K562 (cell line): ENCODE results near the gene FAM83D. TPM values are rescaled to one million over a fixed set of nuclear protein-coding genes. Genes with fewer than 3 reads are reported as not detected.
A peak's percentile ranks its signal among the peaks of the same experiment; 100 is the strongest.
"Not testable (repeated sequence)": the region's sequence is repeated elsewhere in the genome, so short reads cannot be mapped to it uniquely, and the experiment has no call there.

Experiments
- ATAC-seq: fragments of 200-7000 bp; cut with Tn5 transposase; 3 replicates; pipeline ENCODE4 v1.9.1; 2020; ENCODE audit warnings: moderate library complexity
- BruUV-seq: library from RNA; stranded (reverse); fragments of 400-500 nt; replicated peaks from 2 replicates; lab custom pipeline; 2021; lab: Mats Ljungman, UMichigan
- CTCF ChIA-PET: fragments of 300-600 bp; formaldehyde crosslinking; extraction: SDS; loops from one replicate; lab custom pipeline; 2021; ENCODE audit warnings: low intra/inter-chr PET ratio; lab: Yijun Ruan, JAX
- POLR2A ChIA-PET: fragments of 300-600, 350-650 bp; sonication (Branson Sonifier 250); formaldehyde crosslinking; extraction: SDS; loops from one replicate; lab custom pipeline; 2021; ENCODE audit warnings: antibody characterized with exemption, inconsistent platforms; lab: Yijun Ruan, JAX
- DNase-seq, 4 experiments: peaks; one replicate each; pipeline versions ENCODE4 v3.0.0 to v3.0.0-alpha.2; 2011 to 2018; ENCODE audit warnings: low spot score in 3 of 4, mixed read lengths in 3 of 4; ENCODE audit errors: extremely low read depth in 1 of 4
- FAIRE-seq: peaks from 2 replicates; lab custom pipeline; 2011; peaks lifted over from hg19 to GRCh38; lab: Jason Lieb, UNC
- H2AFZ ChIP-seq: 2 replicates; pipeline ENCODE4 v1.6.0; 2011; ENCODE audit warnings: low read depth, low read length, control low read depth, inconsistent platforms
- H3K27ac ChIP-seq: fragments of 200-600 bp; 3 replicates; pipeline ENCODE4 v1.8.0; 2011; ENCODE audit warnings: low read depth, mild to moderate bottlenecking, control low read depth, inconsistent platforms, low read length, moderate library complexity, mixed read lengths; ENCODE audit errors: extremely low read depth
- H3K27me3 ChIP-seq, 2 experiments: fragments of 300-600 bp in 1 of 2; 2 replicates in 1 of 2; 3 replicates in 1 of 2; pipeline versions ENCODE4 v1.6.0 to v1.8.0; 2011; ENCODE audit warnings: inconsistent platforms in 2 of 2, low read length in 2 of 2, mild to moderate bottlenecking in 1 of 2, mixed read lengths in 1 of 2, moderate library complexity in 1 of 2; ENCODE audit not compliant: control insufficient read depth in 2 of 2, insufficient read depth in 2 of 2
- H3K36me3 ChIP-seq: fragments of 300-600 bp; 3 replicates; pipeline ENCODE4 v1.8.0; 2011; ENCODE audit warnings: mild to moderate bottlenecking, low read length, inconsistent platforms; ENCODE audit not compliant: control insufficient read depth, insufficient read depth
- H3K4me1 ChIP-seq, 2 experiments: fragments of 200-600 bp in 1 of 2; replicated peaks in 1 of 2; 2 replicates in 1 of 2; 3 replicates in 1 of 2; pipeline versions ENCODE4 v1.5.1 to v1.8.0; 2011; ENCODE audit warnings: inconsistent platforms in 2 of 2, low read length in 2 of 2, mild to moderate bottlenecking in 1 of 2, mixed read lengths in 1 of 2, moderate library complexity in 1 of 2; ENCODE audit not compliant: control insufficient read depth in 2 of 2, insufficient read depth in 2 of 2
- H3K4me2 ChIP-seq: 2 replicates; pipeline ENCODE4 v1.6.1; 2011; ENCODE audit warnings: low read length, control low read depth, inconsistent platforms, mixed read lengths; ENCODE audit not compliant: insufficient read depth
- H3K4me3 ChIP-seq: fragments of 200-600 bp; sonication (generic), shearing (Covaris generic); 2 replicates; pipeline ENCODE4 v1.5.1; 2016; ENCODE audit warnings: control low read depth, inconsistent platforms
- H3K79me2 ChIP-seq: fragments of 200-600 bp; 3 replicates; pipeline ENCODE4 v1.8.0; 2011; ENCODE audit warnings: low read length, inconsistent platforms; ENCODE audit not compliant: control insufficient read depth, insufficient read depth
- H3K9ac ChIP-seq, 2 experiments: 2 replicates each; pipeline versions ENCODE4 v1.6.0 to v1.6.1; 2011; ENCODE audit warnings: low read depth in 2 of 2, low read length in 2 of 2, control low read depth in 1 of 2, inconsistent platforms in 1 of 2, mild to moderate bottlenecking in 1 of 2, mixed read lengths in 1 of 2; ENCODE audit not compliant: insufficient read depth in 1 of 2
- H3K9me1 ChIP-seq: one replicate; pipeline ENCODE4 v1.6.0; 2011; ENCODE audit warnings: inconsistent platforms, mild to moderate bottlenecking, low read length, moderate library complexity; ENCODE audit not compliant: control insufficient read depth, insufficient read depth
- H3K9me3 ChIP-seq: replicated peaks from 2 replicates; pipeline ENCODE4 v1.5.1; 2011; ENCODE audit warnings: low read depth, low read length, inconsistent platforms; ENCODE audit not compliant: control insufficient read depth, insufficient read depth
- H4K20me1 ChIP-seq: replicated peaks from 2 replicates; pipeline ENCODE4 v1.6.1; 2011; ENCODE audit warnings: low read length, inconsistent platforms, mixed read lengths; ENCODE audit not compliant: control insufficient read depth, insufficient read depth
- ELF4 ChIP-seq: fragments of 450-650 bp; formaldehyde crosslinking; IDR thresholded peaks from 2 replicates; pipeline ENCODE4 v1.4.0; 2022; ENCODE audit warnings: missing genetic modification characterization
- HDAC1 ChIP-seq, 2 experiments: fragments of 450-650 bp; IDR thresholded peaks; 2 replicates each; pipeline ENCODE4 v1.6.1; 2016 to 2017; ENCODE audit warnings: inconsistent platforms in 1 of 2, mild to moderate bottlenecking in 1 of 2, moderate library complexity in 1 of 2
- HDAC3 ChIP-seq: fragments of 450-650 bp; IDR thresholded peaks from 2 replicates; pipeline ENCODE4 v1.6.1; 2018; ENCODE audit warnings: borderline replicate concordance, mild to moderate bottlenecking, moderate library complexity; ENCODE audit not compliant: partially characterized antibody
- HDGF ChIP-seq: fragments of 450-650 bp; IDR thresholded peaks from 2 replicates; pipeline ENCODE4 v1.6.1; 2016
- MBD2 ChIP-seq: sonication (generic); IDR thresholded peaks from 2 replicates; pipeline ENCODE4 v1.6.1; 2016; ENCODE audit warnings: low read depth, borderline replicate concordance
- SMC3 ChIP-seq: conservative IDR thresholded peaks from 2 replicates; pipeline ENCODE4 v1.6.1; 2011; ENCODE audit warnings: low read depth, low read length, improper control_type of control experiment; ENCODE audit not compliant: insufficient read depth
- TEAD4 ChIP-seq, 2 experiments: sonication (generic) in 1 of 2; formaldehyde crosslinking in 1 of 2; IDR thresholded peaks; 2 replicates each; pipeline versions ENCODE4 v1.6.1 to v1.8.0; 2012 to 2022; ENCODE audit warnings: borderline replicate concordance in 1 of 2, inconsistent platforms in 1 of 2, low read length in 1 of 2, mild to moderate bottlenecking in 1 of 2, missing genetic modification reagents in 1 of 2
- YY1 ChIP-seq, 3 experiments: IDR thresholded peaks; 2 replicates each; pipeline ENCODE4 v1.6.1; 2011; ENCODE audit warnings: low read length in 2 of 3, mild to moderate bottlenecking in 2 of 3, moderate library complexity in 2 of 3, borderline replicate concordance in 1 of 3, control low read depth in 1 of 3, low read depth in 1 of 3; ENCODE audit not compliant: insufficient read depth in 3 of 3, insufficient replicate concordance in 2 of 3, control insufficient read depth in 1 of 3, insufficient read length in 1 of 3; ENCODE audit errors: extremely low read depth in 1 of 3
- ZNF436 ChIP-seq: fragments of 250-450, 450-650 bp; sonication (Bioruptor Pico); formaldehyde crosslinking; IDR thresholded peaks from 2 replicates; pipeline ENCODE4 v1.7.0; 2020; ENCODE audit warnings: mild to moderate bottlenecking
- WGBS: fragments of 100-300 bp; shearing (Covaris generic); methylation state at CpG from one replicate; pipeline ENCODE4 v1.1.6; 2016; ENCODE audit warnings: low coverage, mixed read lengths; ENCODE audit not compliant: insufficient coverage; ENCODE audit errors: missing lambda C conversion rate; 5-methylcytosine and 5-hydroxymethylcytosine counted together
- in situ Hi-C: fragments of 300-500 bp; cut with MboI; formaldehyde crosslinking; loops from 4 replicates; pipeline ENCODE4 v1.15.0; 2018; ENCODE audit warnings: inconsistent platforms, mixed read lengths
- intact Hi-C: fragments of 100-400 bp; cut with micrococcal nuclease; formaldehyde crosslinking; loops from 2 replicates; pipeline ENCODE4 v1.14.2; 2022
- polyA plus RNA-seq, 8 experiments: library from polyadenylated mRNA; depleted of rRNA in 4 of 8; stranded (reverse) in 5 of 8; unstranded in 3 of 8; fragments of >200 nt; fragmentation: Nextera tagmentation in 2 of 8; fragmentation: Illumina TruSeq in 1 of 8; extraction: Ambion mirVana in 2 of 8; extraction: Trizol in 1 of 8; gene quantifications; 2 replicates each; pipeline versions ENCODE4 v1.2.1 to v1.2.3, GENCODE V29; 2011 to 2014; ENCODE audit warnings: inconsistent platforms in 1 of 8, missing spikeins in 1 of 8
- total RNA-seq, 7 experiments: library from RNA; depleted of rRNA in 6 of 7; stranded (reverse); fragments of >200 nt in 6 of 7; fragmentation: Illumina TruSeq in 2 of 7; extraction: Trizol in 2 of 7; gene quantifications; 2 replicates each; pipeline versions ENCODE4 v1.2.1 to v1.2.3, GENCODE V29; 2011 to 2021; ENCODE audit warnings: low replicate concordance in 1 of 7
- TF ChIP-seq, protein P1 (sequence below), 2 experiments: fragments of 450-650 bp; IDR thresholded peaks; 2 replicates each; pipeline ENCODE4 v1.6.1; 2016

The FAM83D gene
- total and polyA plus RNA-seq, 9 of the 15 experiments (the other 6 are each of a cell fraction or from before 2014, with no cell fraction given), result 8.2 to 66.1 (median 43.5) TPM

DNA sequence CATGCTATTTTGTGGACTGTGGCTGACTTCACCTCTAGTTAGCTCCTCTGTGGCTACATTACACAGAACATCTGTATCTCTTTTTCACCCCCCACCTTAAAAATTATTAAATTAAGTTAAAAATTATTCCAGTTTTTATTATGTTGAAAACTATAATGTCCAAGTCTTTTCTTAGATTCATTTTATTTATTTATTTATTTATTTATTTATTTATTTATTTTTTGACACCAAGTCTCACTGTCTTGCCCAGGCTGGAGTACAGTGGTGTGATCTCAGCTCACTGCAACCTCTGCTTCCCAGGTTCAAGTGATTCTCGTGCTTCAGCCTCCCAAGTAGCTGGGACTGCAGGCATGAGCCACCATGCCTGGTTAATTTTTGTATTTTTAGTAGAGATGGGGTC lies 70.6 kb downstream of the FAM83D start:
- POLR2A ChIA-PET, result interaction anchor here (1.0 to 1.2 kb wide), 3 partner anchors 36 to 67 kb away, joined by 3 to 4 read pairs (median 4); no protein-coding TSS in a partner anchor
- in situ Hi-C loops, ATAC-seq, H4K20me1 ChIP-seq, DNase-seq, BruUV-seq, H3K4me3 ChIP-seq, H2AFZ ChIP-seq, H3K9ac ChIP-seq, H3K27ac ChIP-seq, H3K79me2 ChIP-seq, H3K9me1 ChIP-seq, H3K27me3 ChIP-seq, H3K9me3 ChIP-seq, CTCF ChIA-PET, FAIRE-seq, H3K4me2 ChIP-seq: not testable (repeated sequence)
- H3K4me1 ChIP-seq, result peaks cover 17 to 29% of the 10 kb centered on the region in 2 experiments; a peak in 4 of 5 replicates
- peaks cover 67% of the 10 kb centered on the region for H3K36me3 ChIP-seq
- intact Hi-C loops, result loop anchor here (1.0 to 5.0 kb wide), 3 partner anchors 35 to 71 kb away; partner anchors contain the start of genes DHX35 and FAM83D
- 80% methylated on average over 1 of the region's 1 CpG for WGBS

DNA sequence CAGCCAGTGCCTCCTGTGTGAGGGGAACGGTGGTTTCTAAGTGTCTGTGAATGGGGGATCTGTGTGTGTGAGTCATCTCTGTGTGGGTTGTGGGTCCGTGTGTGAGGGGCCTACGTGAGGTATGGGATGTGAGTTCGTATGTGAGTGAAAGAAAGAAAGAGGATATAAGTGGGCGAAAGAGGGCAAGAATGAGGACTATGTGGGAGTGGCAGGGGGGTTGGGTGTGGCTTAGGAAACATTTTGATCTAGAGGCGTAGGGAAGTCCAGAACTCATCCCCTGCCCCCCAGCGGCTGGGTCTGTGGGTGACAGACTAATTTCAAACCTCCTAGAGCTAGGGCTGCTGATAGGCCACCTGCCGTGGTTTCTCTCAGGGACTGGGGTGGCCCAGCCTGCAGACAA lies 71.4 kb downstream of the FAM83D start:
- intact Hi-C loops, result loop anchor here (1.0 to 5.0 kb wide), 3 partner anchors 35 to 71 kb away; partner anchors contain the start of genes DHX35 and FAM83D
- H2AFZ ChIP-seq, result peak overlapping the region; percentile 52; the same call in 1 of the 2 replicates
- no peaks in the 10 kb centered on the region for H3K27me3 ChIP-seq
- ATAC-seq, result peak; percentile 96
- CTCF ChIA-PET, result no interaction called here
- H4K20me1 ChIP-seq, result no peaks in the 10 kb centered on the region
- peak; percentile 62 to 86 (median 71) for DNase-seq
- in situ Hi-C loops, result no loop called here
- peaks cover 17 to 29% of the 10 kb centered on the region in 2 experiments; a peak in 4 of 5 replicates for H3K4me1 ChIP-seq
- peak; percentile 80 for FAIRE-seq
- H3K9me3 ChIP-seq, result no peaks in the 10 kb centered on the region
- H3K79me2 ChIP-seq, result no peaks in the 10 kb centered on the region; the same call in 2 of the 3 replicates
- 19% methylated on average over 8 of the region's 8 CpGs for WGBS
- H3K4me2 ChIP-seq, result peak overlapping the region; percentile 60
- H3K9me1 ChIP-seq, result peaks cover 4% of the 10 kb centered on the region
- no peak overlapping the region for H3K9ac ChIP-seq
- BruUV-seq, result no TSS peak
- H3K36me3 ChIP-seq, result peaks cover 67% of the 10 kb centered on the region
- POLR2A ChIA-PET, result interaction anchor here (0.7 to 1.4 kb wide), 6 partner anchors 11 to 72 kb away, joined by 3 to 4 read pairs (median 3); no protein-coding TSS in a partner anchor
- peak overlapping the region; percentile 21; the same call in 1 of the 3 replicates for H3K27ac ChIP-seq
- H3K4me3 ChIP-seq, result no peak overlapping the region
- TF ChIP-seq SMC3 (0 out of 2 replicates have a peak, but pooled peaks have one; percentile 25), HDGF (peak; percentile 87), HDAC1 (IDR thresholded peaks at IDR 0.05) (peak in 1 of 2 experiments; percentile 47; a peak in 1 of 4 replicates), TEAD4 (IDR thresholded peaks at IDR 0.05; ENCODE audit: low read length) (0 out of 2 replicates have a peak, but pooled peaks have one; percentile 21), TEAD4 (CRISPR knock-in tag; IDR thresholded peaks at IDR 0.05; ENCODE audit: borderline replicate concordance) (no peak), HDAC3 (no peak), ZNF436 (CRISPR knock-in tag) (no peak), YY1 (IDR thresholded peaks at IDR 0.05; ENCODE audit: borderline replicate concordance in 1 of 3, control insufficient read depth in 1 of 3, extremely low read depth in 1 of 3, insufficient read depth in 3 of 3, insufficient read length in 1 of 3, insufficient replicate concordance in 2 of 3, low read depth in 1 of 3, low read length in 2 of 3) (peak in 1 of 3 experiments; percentile 33), ELF4 (CRISPR knock-in tag) (0 out of 2 replicates have a peak, but pooled peaks have one; percentile 10), MBD2 (no peak)
- TF ChIP-seq, protein P1, sequence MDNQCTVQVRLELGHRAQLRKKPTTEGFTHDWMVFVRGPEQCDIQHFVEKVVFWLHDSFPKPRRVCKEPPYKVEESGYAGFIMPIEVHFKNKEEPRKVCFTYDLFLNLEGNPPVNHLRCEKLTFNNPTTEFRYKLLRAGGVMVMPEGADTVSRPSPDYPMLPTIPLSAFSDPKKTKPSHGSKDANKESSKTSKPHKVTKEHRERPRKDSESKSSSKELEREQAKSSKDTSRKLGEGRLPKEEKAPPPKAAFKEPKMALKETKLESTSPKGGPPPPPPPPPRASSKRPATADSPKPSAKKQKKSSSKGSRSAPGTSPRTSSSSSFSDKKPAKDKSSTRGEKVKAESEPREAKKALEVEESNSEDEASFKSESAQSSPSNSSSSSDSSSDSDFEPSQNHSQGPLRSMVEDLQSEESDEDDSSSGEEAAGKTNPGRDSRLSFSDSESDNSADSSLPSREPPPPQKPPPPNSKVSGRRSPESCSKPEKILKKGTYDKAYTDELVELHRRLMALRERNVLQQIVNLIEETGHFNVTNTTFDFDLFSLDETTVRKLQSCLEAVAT (IDR thresholded peaks at IDR 0.05), result peak in 1 of 2 experiments; percentile 61; a peak in 1 of 4 replicates
